ENCODE data around the gene ZC3H13.

The ZC3H13 gene

DNA sequence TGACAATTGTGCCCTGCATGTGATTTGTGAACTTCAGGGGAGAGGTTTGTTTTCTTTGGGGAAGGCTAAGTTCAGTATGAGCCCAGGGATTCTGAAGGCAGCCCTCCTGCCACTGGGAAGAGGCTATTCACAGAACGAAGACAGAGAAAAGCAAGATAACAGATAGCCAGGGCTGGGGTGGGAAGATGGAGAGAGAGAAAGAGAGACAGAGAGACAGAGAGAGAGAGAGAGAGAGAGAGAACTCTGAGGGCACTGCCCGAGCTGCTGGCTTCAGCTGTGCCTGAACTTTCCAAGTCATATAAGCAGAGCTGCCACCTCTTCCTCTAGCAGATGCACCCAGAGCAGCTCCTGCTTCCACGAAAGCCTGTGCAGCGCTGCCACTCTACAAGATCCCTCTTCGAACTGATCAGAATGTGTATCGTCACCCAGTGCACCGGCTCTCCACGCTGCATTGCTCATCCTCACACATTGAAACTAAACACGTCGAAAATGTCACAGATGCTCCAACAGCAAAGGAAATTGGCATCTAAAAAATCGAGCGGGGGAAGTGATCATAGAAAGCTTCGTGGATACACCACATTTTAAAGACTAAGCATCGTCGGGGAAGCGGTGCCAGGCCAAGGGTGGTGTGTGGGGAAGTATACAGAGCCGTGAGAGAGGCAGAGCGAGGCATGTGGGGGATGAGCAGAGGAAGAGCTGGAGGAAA lies 119.2 kb downstream of the ZC3H13 start:
- FAIRE-seq, result no peak

GRCh38 chr13:45932676-45933075 lies 119.9 kb downstream of the ZC3H13 start:
- FAIRE-seq, result no peak

DNA sequence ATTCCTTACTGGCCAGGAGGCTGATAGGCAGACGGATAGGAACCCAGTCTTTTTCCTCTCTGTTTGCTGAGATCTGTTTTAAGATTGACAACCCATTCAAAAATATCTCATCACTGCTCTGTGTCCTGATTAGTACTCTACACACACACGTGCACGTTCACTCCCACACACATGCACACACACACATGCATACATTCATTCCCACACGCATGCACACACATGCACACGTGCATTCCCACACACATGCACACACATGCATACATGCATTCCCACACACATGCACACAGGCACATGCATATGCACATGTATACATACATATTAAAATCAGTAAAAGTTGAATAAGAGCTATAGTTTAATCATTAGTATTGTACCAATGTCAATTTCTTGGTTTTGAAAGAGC lies 120.4 kb downstream of the ZC3H13 start:
- no peak for FAIRE-seq

GRCh38 chr13:45931211-45931610 lies 121.3 kb downstream of the ZC3H13 start:
- no peak for FAIRE-seq

GRCh38 chr13:45930177-45930576 lies 122.4 kb downstream of the ZC3H13 start:
- no peak for FAIRE-seq

GRCh38 chr13:45928843-45929242 lies 123.7 kb downstream of the ZC3H13 start:
- no peak for FAIRE-seq

- FAIRE-seq, result no peak
Measured at GRCh38 chr13:45928176-45928575, 124.4 kb downstream of the ZC3H13 start.

GRCh38 chr13:45926741-45927140 lies 125.8 kb downstream of the ZC3H13 start:
- FAIRE-seq, result no peak

- no peak for FAIRE-seq
Measured at GRCh38 chr13:45925151-45925550, 127.4 kb downstream of the ZC3H13 start.

DNA sequence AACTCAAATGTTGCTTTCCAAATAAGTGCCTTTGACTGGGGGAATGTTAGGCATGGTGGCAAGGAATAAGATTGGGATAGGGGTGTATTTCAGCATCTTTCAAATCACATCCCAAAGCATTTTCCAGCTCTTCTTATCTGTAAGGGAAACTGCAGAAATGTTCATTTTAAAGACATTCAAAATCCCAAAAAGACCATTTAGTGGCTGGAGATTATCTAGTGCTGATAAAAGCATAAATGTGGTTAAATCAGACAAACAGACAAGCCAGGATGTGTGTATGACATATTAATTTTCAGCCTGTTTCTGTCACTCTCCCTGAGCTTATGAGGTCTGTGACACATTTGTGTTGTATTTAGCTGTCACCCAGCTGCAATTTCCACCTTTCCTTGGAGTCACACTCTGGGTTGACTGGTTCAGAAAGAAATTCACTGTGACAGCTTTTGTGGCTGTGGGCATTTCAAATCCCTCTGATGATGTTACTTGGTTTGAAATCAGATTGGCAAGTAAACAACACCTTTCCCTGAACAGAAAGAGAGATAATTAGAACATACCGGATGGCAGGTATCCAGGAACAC lies 131.3 kb downstream of the ZC3H13 start:
- FAIRE-seq, result no peak

DNA sequence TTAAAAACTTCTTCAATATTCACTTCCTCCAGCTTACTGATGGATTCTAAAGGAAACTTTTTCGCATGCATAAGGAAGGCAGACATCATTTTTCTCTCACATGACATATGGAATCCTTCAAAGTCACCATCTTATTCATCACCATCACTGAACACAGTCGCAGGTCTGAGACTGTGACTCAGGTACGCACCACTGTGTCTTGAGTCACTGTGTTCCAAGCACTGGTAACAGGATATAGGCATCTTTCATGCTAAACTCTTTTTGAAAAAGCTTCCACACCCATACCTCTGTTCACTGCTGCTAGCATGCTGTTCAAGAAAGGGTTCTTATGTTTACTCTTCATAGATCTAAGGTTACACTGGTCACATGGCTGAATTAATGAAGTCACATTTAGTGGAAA lies 133.9 kb downstream of the ZC3H13 start:
- FAIRE-seq, result no peak

DNA sequence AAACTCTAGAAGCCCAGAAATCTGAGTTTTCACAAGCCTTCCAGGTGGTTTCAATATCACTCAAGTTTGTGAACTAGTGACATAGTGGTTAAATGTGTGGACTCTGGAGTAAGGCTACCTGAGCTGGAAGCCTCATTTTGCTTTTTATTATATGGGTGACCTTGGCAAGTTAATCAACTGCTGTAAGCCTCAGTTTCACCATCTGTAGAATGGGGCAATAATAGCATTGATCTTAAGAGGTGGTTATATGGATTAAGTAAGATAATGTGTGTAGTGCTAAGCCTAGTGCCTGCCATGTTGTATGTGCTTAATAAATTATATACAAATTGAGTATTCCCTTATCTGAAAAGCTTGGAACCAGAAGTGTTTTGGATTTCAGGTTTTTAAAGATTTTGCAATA lies 135.5 kb downstream of the ZC3H13 start:
- FAIRE-seq, result no peak

- no peak for FAIRE-seq
Measured at GRCh38 chr13:45915686-45916439, 136.7 kb downstream of the ZC3H13 start.

DNA sequence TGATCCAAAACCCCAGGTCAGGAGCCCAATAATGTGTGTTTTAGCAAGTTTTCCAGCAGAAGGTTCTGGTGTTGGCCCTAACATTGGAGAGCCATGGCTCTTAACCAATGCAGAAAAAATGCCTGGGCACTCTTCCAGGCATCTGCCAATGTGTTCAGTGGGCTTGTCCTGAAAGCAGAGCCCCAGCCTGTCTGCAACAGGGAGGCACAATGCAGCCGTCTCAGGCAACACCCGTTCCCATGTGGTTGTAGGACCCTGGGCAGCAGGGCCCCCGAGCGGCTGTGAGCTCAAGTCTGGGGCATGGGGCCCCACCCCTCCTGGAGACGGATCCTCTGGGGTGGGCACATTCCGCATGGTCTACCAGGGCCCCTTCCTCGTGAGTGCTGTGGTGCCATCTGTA lies 142.9 kb downstream of the ZC3H13 start:
- no peak for FAIRE-seq

GRCh38 chr13:45909089-45909488 lies 143.5 kb downstream of the ZC3H13 start:
- FAIRE-seq, result no peak

DNA sequence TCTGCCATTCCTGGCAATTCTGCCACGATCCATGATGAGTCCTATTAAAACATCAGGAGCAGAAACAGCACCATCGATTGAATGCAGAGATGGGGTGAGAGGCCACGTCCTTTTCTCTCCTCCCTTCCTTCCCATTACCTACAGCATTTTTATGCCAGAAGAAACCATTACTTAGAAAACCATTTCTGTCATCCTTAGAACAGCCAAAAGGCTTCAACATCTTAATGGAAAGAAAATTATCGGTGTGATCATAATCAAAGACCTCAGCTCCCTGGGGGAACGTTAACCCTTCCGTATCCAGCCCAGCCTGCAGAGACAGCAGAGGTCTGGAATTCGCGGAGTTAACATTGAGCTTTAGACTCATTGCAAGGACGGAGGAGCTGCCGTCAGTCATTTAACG lies 145.0 kb downstream of the ZC3H13 start:
- no peak for FAIRE-seq

All from islet of Langerhans (tissue), 1 donor.